Mammary epithelial cell (primary cell): ENCODE measurements around the gene KRT15.

ENCODE experiments used
- EZH2 ChIP-seq: IDR thresholded peaks from 2 replicates; pipeline ENCODE4 v1.6.1; 2012; ENCODE audit warnings: low read length, inconsistent platforms, borderline replicate concordance
- TF ChIP-seq, protein P1 (sequence below), 2 donors: IDR thresholded peaks in 1 of 2; conservative IDR thresholded peaks in 1 of 2; 2 replicates each; pipeline ENCODE4 v1.5.1; 2011 to 2012; ENCODE audit warnings: inconsistent platforms in 2 of 2, low read length in 2 of 2, mild to moderate bottlenecking in 2 of 2, control low read depth in 1 of 2, low read depth in 1 of 2; ENCODE audit not compliant: insufficient read depth in 1 of 2; ENCODE audit errors: extremely low read depth in 1 of 2

DNA sequence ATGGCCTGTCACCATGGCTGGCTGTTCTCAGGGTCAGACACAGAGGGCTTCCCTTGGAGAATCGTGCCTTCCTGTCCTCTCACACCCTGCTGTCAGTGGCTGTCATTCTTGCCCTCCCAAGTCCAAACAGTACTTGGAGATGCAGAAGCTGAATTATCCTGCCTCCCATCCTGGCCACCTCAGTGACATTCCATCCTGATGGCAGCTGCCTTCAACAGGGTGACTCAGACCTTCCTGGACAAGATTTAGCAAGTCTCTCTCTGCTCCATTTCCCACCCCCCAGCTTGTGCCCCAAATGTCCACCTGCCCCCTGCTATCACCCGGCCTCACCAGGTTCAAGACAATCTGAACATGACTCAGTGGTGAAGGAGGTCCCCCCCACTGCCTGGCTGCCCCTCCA lies 24.2 kb downstream of the KRT15 start:
- TF ChIP-seq, protein P1, sequence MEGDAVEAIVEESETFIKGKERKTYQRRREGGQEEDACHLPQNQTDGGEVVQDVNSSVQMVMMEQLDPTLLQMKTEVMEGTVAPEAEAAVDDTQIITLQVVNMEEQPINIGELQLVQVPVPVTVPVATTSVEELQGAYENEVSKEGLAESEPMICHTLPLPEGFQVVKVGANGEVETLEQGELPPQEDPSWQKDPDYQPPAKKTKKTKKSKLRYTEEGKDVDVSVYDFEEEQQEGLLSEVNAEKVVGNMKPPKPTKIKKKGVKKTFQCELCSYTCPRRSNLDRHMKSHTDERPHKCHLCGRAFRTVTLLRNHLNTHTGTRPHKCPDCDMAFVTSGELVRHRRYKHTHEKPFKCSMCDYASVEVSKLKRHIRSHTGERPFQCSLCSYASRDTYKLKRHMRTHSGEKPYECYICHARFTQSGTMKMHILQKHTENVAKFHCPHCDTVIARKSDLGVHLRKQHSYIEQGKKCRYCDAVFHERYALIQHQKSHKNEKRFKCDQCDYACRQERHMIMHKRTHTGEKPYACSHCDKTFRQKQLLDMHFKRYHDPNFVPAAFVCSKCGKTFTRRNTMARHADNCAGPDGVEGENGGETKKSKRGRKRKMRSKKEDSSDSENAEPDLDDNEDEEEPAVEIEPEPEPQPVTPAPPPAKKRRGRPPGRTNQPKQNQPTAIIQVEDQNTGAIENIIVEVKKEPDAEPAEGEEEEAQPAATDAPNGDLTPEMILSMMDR (conservative IDR thresholded peaks at IDR 0.05 in 1 of 2, IDR thresholded peaks at IDR 0.05 in 1 of 2; ENCODE audit: extremely low read depth in 1 of 2, insufficient read depth in 1 of 2, low read depth in 1 of 2, low read length in 2 of 2) = no peak
- TF ChIP-seq EZH2 = no peak
